ENCODE data around the gene RPL7A. TPM values are rescaled to one million over a fixed set of nuclear protein-coding genes. Genes with fewer than 3 reads are reported as not detected.

Gene RPL7A
- total RNA-seq, 3 donors from 2014 or later, result 2,020 to 2,813 (median 2,212) TPM

- peaks cover 0 to 13% of the 10 kb centered on the region in 2 donors for H3K4me1 ChIP-seq
- no peak overlapping the region for H3K27ac ChIP-seq
- TF ChIP-seq POLR2AphosphoS5 (IDR thresholded peaks at IDR 0.05) (no peak), POLR2A (IDR thresholded peaks at IDR 0.05) (no peak), CTCF (IDR thresholded peaks at IDR 0.05) (no peak)
- no peak for DNase-seq (ENCODE audit: low spot score in 2 of 2)
- peaks cover 5% of the 10 kb centered on the region for H3K36me3 ChIP-seq
- intact Hi-C loops (cut with DNase I; ENCODE audit: low total_unique reads), result no loop called here
- no peak overlapping the region for H3K4me3 ChIP-seq
- H3K27me3 ChIP-seq, result no peaks in the 10 kb centered on the region
- H3K9me3 ChIP-seq, result no peaks in the 10 kb centered on the region
Observed at GRCh38 chr9:133361507-133362092, 13.6 kb downstream of the RPL7A start.

DNA sequence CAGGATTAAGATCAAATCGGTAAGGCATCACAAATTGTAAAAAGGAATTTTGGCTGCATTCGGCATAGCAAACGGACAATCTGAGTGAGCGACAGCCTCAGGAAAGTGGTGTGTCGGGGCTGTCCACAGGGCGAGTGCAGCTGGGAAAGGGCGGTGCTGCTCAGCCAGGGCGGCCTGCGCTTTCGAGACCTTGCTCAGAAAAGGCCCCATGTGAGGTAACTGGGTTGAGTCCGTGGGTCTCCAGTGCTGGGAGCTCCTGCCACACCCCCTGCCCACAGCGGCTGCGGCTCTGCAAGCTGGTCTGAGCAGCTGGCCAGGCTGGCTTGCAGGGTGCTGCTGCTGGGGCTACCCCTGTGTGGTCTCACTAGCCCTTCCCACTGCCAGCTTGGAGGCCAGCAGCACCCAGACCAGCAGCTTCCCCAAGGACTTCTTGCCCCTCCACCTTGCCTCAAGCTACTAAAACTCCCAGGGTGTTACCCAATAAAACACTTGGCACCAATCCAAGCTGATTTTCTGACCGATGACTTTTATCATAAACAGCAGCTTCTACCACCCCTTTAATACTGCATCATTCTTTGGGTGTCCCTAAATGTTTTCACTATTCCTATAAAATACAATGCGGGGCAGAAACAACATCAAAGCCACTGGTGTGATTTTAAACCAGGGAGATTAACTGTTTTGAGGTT is 14.5 kb downstream of the RPL7A start:
- Histone ChIP-seq H3K36me3 (peaks cover 5% of the 10 kb centered on the region), H3K4me1 (peaks cover 0 to 7% of the 10 kb centered on the region in 2 donors), H3K27ac (peak overlapping the region in 1 of 2 donors; percentile 15), H3K4me3 (no peak overlapping the region), H3K9me3 (no peaks in the 10 kb centered on the region), H3K27me3 (no peaks in the 10 kb centered on the region)
- no peak for TF ChIP-seq CTCF (IDR thresholded peaks at IDR 0.05)
- no peak for TF ChIP-seq POLR2A (IDR thresholded peaks at IDR 0.05)
- no peak for TF ChIP-seq POLR2AphosphoS5 (IDR thresholded peaks at IDR 0.05)
- no peak for DNase-seq (ENCODE audit: low spot score in 2 of 2)
- intact Hi-C loops (cut with DNase I; ENCODE audit: low total_unique reads), result no loop called here

GRCh38 chr9:133366435-133366834 is 18.4 kb downstream of the RPL7A start:
- intact Hi-C loops (cut with DNase I; ENCODE audit: low total_unique reads), result no loop called here
- Histone ChIP-seq H3K27ac (no peak overlapping the region), H3K4me1 (peaks cover 0 to 20% of the 10 kb centered on the region in 2 donors), H3K36me3 (no peaks in the 10 kb centered on the region), H3K9me3 (no peaks in the 10 kb centered on the region), H3K4me3 (no peak overlapping the region), H3K27me3 (no peaks in the 10 kb centered on the region)
- no peak for TF ChIP-seq POLR2AphosphoS5 (IDR thresholded peaks at IDR 0.05)
- TF ChIP-seq POLR2A (IDR thresholded peaks at IDR 0.05), result no peak
- TF ChIP-seq CTCF (IDR thresholded peaks at IDR 0.05), result no peak
- no peak for DNase-seq (ENCODE audit: low spot score in 2 of 2)

DNA sequence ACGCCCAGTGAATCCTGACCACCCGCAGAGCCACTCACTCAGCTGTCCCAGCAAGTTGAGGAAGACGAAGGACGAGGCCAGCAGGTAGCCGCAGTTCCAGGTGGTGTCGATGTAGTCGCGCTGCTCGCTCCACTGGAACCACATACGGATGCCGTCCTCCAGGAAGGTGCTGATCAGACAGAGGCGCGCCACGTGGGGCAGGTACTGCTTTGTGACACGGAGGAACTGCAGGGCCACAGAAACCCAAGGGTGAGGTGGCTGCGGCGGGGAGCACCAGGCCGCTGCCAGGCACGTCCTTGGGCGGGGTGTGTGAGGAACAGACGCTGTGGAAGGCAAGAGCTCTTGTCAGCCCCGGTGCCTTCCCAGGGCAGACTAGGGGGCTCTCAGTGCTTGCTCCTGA is 19.2 kb downstream of the RPL7A start:
- no peak for DNase-seq (ENCODE audit: low spot score in 2 of 2)
- intact Hi-C loops (cut with DNase I; ENCODE audit: low total_unique reads), result no loop called here
- no peak overlapping the region for H3K4me3 ChIP-seq
- TF ChIP-seq CTCF (IDR thresholded peaks at IDR 0.05) (no peak), POLR2AphosphoS5 (IDR thresholded peaks at IDR 0.05) (no peak), POLR2A (IDR thresholded peaks at IDR 0.05) (no peak)
- no peaks in the 10 kb centered on the region for H3K9me3 ChIP-seq
- peaks cover 0 to 28% of the 10 kb centered on the region in 2 donors for H3K4me1 ChIP-seq
- H3K27ac ChIP-seq, result no peak overlapping the region
- H3K36me3 ChIP-seq, result no peaks in the 10 kb centered on the region
- no peaks in the 10 kb centered on the region for H3K27me3 ChIP-seq

GRCh38 chr9:133367778-133368177 is 19.8 kb downstream of the RPL7A start:
- Histone ChIP-seq H3K4me3 (no peak overlapping the region), H3K27ac (no peak overlapping the region)
- no peak for TF ChIP-seq CTCF (IDR thresholded peaks at IDR 0.05)
- TF ChIP-seq POLR2A (IDR thresholded peaks at IDR 0.05), result no peak
- no peak for TF ChIP-seq POLR2AphosphoS5 (IDR thresholded peaks at IDR 0.05)

More at GRCh38 chr9:133367778-133368177, 19.8 kb downstream of the RPL7A start:
- peaks cover 0 to 29% of the 10 kb centered on the region in 2 donors for H3K4me1 ChIP-seq
- no peaks in the 10 kb centered on the region for H3K36me3 ChIP-seq
- intact Hi-C loops (cut with DNase I; ENCODE audit: low total_unique reads), result no loop called here
- no peaks in the 10 kb centered on the region for H3K27me3 ChIP-seq
- no peak for DNase-seq (ENCODE audit: low spot score in 2 of 2)
- no peaks in the 10 kb centered on the region for H3K9me3 ChIP-seq
